Body of pancreas (tissue), 4 donors: ENCODE data around the gene DDX41. TPM values are rescaled to one million over a fixed set of nuclear protein-coding genes. Genes with fewer than 3 reads are reported as not detected.

ENCODE experiments used
- ATAC-seq: fragments of 150-250 bp; one replicate; pipeline ENCODE4 v1.9.1; 2016
- DNase-seq, 4 donors: peaks; one replicate each; pipeline ENCODE4 v3.0.0-alpha.2; 2019
- H3K27ac ChIP-seq, 4 donors: fragments of 200-600 bp; sonication (generic); 1 replicate in 3 of 4; 2 replicates in 1 of 4; pipeline versions ENCODE4 v1.5.1 to v1.6.1; 2016 to 2019; ENCODE audit warnings: mild to moderate bottlenecking in 1 of 4, mixed read lengths in 1 of 4, moderate library complexity in 1 of 4
- H3K27me3 ChIP-seq, 2 donors: fragments of 200-600 bp; sonication (generic); one replicate each; pipeline ENCODE4 v1.6.0; 2016; ENCODE audit warnings: mild to moderate bottlenecking in 1 of 2
- H3K36me3 ChIP-seq, 2 donors: fragments of 200-600 bp; sonication (generic); replicated peaks in 1 of 2; 2 replicates each; pipeline ENCODE4 v1.5.1; 2016; ENCODE audit warnings: low read depth in 2 of 2; ENCODE audit not compliant: insufficient read depth in 1 of 2
- H3K4me1 ChIP-seq: fragments of 200-600 bp; sonication (generic); one replicate; pipeline ENCODE4 v1.6.0; 2016
- H3K4me3 ChIP-seq, 2 donors: fragments of 200-600 bp; sonication (generic); 1 replicate in 1 of 2; 2 replicates in 1 of 2; pipeline ENCODE4 v1.5.1; 2016 to 2019
- H3K9me3 ChIP-seq, 3 donors: fragments of 200-600 bp; sonication (generic); 1 replicate in 2 of 3; 2 replicates in 1 of 3; pipeline ENCODE4 v1.5.1; 2016
- POLR2A ChIP-seq, 3 donors: fragments of 450-650 bp; IDR thresholded peaks; one replicate each; pipeline ENCODE4 v1.6.1; 2016; ENCODE audit warnings: antibody characterized with exemption in 3 of 3, mild to moderate bottlenecking in 2 of 3
- WGBS, 2 donors: methylation state at CpG; one replicate each; pipeline ENCODE4 v1.1.5; 2017; 5-methylcytosine and 5-hydroxymethylcytosine counted together
- intact Hi-C: fragments of 100-400 bp; cut with DNase I; formaldehyde crosslinking; loops from one replicate; pipeline ENCODE4 v1.15.1; 2023
- total RNA-seq, 2 donors: library from RNA; depleted of rRNA; stranded (reverse); fragments of >200 nt; gene quantifications; one replicate each; pipeline ENCODE4 v1.1.0, GENCODE V29; 2016
- TF ChIP-seq, protein P1 (sequence below), 7 experiments: fragments of 450-650 bp in 4 of 7; fragments of 200-600 bp in 3 of 7; sonication (generic) in 3 of 7; IDR thresholded peaks; one replicate each; pipeline ENCODE4 v1.5.1; 2016 to 2019; ENCODE audit warnings: antibody characterized with exemption in 7 of 7

DDX41 gene
- total RNA-seq, 2 donors from 2014 or later = 86.1 to 115 TPM

DNA sequence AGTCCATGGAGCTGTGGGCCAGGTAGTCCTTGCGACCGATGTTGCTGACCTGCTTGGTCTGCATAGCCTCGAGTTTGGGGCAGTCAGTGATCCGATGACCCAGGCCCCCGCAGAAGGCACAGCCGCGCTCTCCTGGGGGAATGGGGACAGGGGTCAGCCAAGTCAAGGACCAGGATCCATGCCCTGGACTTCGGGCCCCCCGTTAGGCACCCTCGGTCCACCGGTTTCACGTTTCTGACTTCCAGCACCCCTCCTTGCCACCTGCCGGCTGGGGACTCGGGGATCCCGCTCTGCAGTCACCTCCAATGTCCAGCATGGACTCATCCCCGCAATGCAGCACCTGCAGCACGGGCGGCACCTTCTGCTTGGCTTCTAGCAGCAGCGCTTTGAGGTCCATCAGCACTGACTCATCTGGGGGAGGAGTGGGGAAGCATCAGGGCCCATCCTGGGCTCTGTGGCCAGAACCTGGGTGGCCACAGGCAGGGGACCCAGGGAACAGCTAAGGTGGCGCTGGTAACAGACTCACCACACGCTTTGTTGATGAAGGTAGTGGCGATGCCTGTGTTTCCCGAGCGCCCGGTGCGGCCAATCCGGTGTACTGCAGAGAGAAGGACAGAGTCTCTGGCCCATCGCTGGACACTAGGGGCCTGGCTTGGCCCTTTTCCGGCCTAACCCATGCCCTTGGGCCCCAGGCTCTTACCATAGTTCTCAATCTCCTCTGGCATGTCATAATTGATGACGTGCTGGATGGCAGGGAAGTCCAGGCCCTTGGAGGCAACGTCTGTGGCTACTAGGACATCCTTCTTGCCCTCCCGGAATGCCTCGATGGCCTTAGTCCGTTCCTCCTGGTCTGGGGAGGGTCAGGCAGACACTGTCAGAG, 4.7 kb downstream of the DDX41 start:
- H3K36me3 ChIP-seq = peaks cover 21 to 24% of the 10 kb centered on the region in 2 donors
- WGBS, 2 donors = 92 to 93% methylated on average over 11 to 34 of the region's 34 CpGs
- H3K27me3 ChIP-seq = no peaks in the 10 kb centered on the region
- H3K4me1 ChIP-seq = peaks cover 34% of the 10 kb centered on the region
- no peak for ATAC-seq
- TF ChIP-seq, protein P1, sequence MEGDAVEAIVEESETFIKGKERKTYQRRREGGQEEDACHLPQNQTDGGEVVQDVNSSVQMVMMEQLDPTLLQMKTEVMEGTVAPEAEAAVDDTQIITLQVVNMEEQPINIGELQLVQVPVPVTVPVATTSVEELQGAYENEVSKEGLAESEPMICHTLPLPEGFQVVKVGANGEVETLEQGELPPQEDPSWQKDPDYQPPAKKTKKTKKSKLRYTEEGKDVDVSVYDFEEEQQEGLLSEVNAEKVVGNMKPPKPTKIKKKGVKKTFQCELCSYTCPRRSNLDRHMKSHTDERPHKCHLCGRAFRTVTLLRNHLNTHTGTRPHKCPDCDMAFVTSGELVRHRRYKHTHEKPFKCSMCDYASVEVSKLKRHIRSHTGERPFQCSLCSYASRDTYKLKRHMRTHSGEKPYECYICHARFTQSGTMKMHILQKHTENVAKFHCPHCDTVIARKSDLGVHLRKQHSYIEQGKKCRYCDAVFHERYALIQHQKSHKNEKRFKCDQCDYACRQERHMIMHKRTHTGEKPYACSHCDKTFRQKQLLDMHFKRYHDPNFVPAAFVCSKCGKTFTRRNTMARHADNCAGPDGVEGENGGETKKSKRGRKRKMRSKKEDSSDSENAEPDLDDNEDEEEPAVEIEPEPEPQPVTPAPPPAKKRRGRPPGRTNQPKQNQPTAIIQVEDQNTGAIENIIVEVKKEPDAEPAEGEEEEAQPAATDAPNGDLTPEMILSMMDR (IDR thresholded peaks at IDR 0.05) = no peak
- TF ChIP-seq POLR2A (IDR thresholded peaks at IDR 0.05) = no peak
- H3K9me3 ChIP-seq = no peaks in the 10 kb centered on the region
- no peak for DNase-seq
- no peak overlapping the region for H3K27ac ChIP-seq
- no peak overlapping the region for H3K4me3 ChIP-seq
- intact Hi-C loops = no loop called here

DNA sequence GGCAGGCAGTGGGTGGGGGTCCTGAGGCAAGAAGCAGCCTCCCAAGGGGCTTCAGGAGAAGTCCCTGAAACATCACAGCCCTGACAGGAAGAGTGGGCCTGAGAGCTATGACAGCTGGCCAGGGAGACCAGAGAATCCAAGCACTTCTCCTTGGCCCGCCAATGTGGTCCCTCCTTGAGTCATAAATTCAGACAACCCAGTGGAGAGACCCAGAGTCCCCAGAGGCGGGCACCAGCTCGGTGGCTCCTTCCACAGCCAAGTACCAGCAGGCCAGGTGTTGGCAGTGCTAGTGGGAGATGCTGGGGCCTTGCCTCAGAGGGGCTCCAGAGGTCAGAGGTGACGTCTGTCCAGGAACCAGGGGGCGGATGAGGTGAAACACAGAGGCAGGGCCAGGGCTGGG, 5.6 kb downstream of the DDX41 start:
- TF ChIP-seq, protein P1 (IDR thresholded peaks at IDR 0.05) = no peak
- TF ChIP-seq POLR2A (IDR thresholded peaks at IDR 0.05) = no peak
- intact Hi-C loops = no loop called here
- no peaks in the 10 kb centered on the region for H3K27me3 ChIP-seq
- H3K4me1 ChIP-seq = peaks cover 32% of the 10 kb centered on the region
- peaks cover 21 to 24% of the 10 kb centered on the region in 2 donors for H3K36me3 ChIP-seq
- WGBS, 2 donors = 77 to 85% methylated on average over 3 to 5 of the region's 5 CpGs
- H3K4me3 ChIP-seq = no peak overlapping the region
- ATAC-seq (no peak), DNase-seq (no peak)
- no peaks in the 10 kb centered on the region for H3K9me3 ChIP-seq
- H3K27ac ChIP-seq = peak overlapping the region in 1 of 4 donors; percentile 58

DNA sequence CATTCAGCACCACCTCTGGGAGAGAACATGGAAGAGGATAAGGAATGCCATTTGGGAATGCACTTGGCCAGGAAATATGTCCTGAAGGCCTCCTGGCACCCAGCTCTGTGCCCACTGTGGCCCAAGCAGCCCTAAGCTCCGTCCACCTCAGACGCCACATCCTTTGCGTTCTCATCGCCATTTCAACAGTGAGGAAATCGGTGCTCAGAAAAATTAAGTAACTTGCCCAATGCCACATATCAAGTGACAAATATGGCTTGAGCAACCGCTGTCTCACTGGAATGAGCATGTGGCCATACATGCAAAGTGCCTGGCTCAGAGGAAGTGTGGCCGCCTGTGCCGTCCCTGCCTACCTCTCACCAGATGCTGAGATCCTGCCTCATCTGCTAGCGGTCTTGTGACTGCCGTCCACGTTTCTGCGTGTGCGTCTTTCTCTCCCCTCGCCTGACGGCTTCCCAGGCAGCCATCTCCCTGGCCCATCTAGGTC, 6.2 kb downstream of the DDX41 start:
- no peak for ATAC-seq
- peak in 1 of 4 donors; percentile 71 for DNase-seq
- Histone ChIP-seq H3K9me3 (no peaks in the 10 kb centered on the region), H3K36me3 (peaks cover 21 to 24% of the 10 kb centered on the region in 2 donors), H3K4me3 (no peak overlapping the region), H3K4me1 (peaks cover 27% of the 10 kb centered on the region), H3K27ac (peak overlapping the region in 1 of 4 donors; percentile 58), H3K27me3 (no peaks in the 10 kb centered on the region)
- WGBS, 2 donors = 85 to 87% methylated on average over 15 of the region's 15 CpGs
- TF ChIP-seq, protein P1 (IDR thresholded peaks at IDR 0.05) = no peak
- peak in 1 of 3 donors; percentile 40 for TF ChIP-seq POLR2A (IDR thresholded peaks at IDR 0.05)
- intact Hi-C loops = no loop called here

DNA sequence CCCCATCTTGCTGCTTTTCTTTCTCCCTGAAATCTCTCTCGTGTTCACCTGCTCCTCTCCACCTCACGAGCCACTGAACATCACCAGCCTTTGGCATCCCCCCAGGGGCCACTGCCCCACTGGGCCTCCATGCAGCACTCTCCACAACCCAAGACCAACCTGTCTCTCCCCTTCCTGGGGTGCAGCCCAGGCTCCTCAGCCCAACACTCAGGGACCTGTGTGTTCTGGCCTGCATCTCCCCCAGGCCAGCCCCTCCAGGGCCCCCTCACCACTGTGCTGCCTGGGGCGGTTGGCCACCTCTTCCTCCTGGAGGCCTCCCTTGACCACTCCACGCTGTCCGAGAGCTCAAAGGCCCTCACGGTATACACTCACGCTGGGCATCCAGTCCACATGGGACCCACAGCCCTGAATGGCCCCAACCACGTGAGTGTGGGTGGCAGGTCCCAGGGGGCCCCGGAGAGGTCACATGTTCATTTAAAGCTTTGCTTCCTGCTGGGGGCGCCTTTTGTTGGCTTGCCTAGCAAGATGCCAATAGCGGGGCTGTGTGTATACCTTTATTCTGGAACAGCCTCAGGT, 6.7 kb downstream of the DDX41 start:
- no peak overlapping the region for H3K4me3 ChIP-seq
- peaks cover 21 to 24% of the 10 kb centered on the region in 2 donors for H3K36me3 ChIP-seq
- H3K9me3 ChIP-seq = no peaks in the 10 kb centered on the region
- H3K27me3 ChIP-seq = no peaks in the 10 kb centered on the region
- TF ChIP-seq, protein P1 (IDR thresholded peaks at IDR 0.05) = no peak
- TF ChIP-seq POLR2A (IDR thresholded peaks at IDR 0.05) = no peak
- H3K4me1 ChIP-seq = peaks cover 21% of the 10 kb centered on the region
- ATAC-seq (no peak), DNase-seq (no peak)
- WGBS, 2 donors = 53 to 65% methylated on average over 4 to 11 of the region's 11 CpGs
- intact Hi-C loops = no loop called here
- H3K27ac ChIP-seq = peak overlapping the region in 2 of 4 donors; percentile 30 to 58
